ENCODE measurements around the gene CSNK2A3. TPM values are rescaled to one million over a fixed set of nuclear protein-coding genes. Genes with fewer than 3 reads are reported as not detected.

The CSNK2A3 gene
- total RNA-seq, 2 donors from 2014 or later, result 0.26 TPM; not detected in 1

GRCh38 chr11:11387622-11388305, 34.7 kb upstream of the CSNK2A3 start:
- Mint-ChIP-seq H3K27ac (no peak overlapping the region), H3K4me3 (no peak overlapping the region), H3K27me3 (peaks cover 26% of the 10 kb centered on the region), H3K36me3 (ENCODE audit: low read depth) (no peaks in the 10 kb centered on the region), H3K4me1 (no peaks in the 10 kb centered on the region)
- no peaks in the 10 kb centered on the region for H3K9me3 ChIP-seq (ENCODE audit: control insufficient read depth, low read length, poor library complexity, severe bottlenecking)
- ATAC-seq (no peak), DNase-seq (no peak)

GRCh38 chr11:11387207-11387606, 34.2 kb upstream of the CSNK2A3 start:
- H3K36me3 Mint-ChIP-seq (ENCODE audit: low read depth), result no peaks in the 10 kb centered on the region
- DNase-seq (no peak), ATAC-seq (no peak)
- H3K4me1 Mint-ChIP-seq, result no peaks in the 10 kb centered on the region
- no peak overlapping the region for H3K4me3 Mint-ChIP-seq
- no peaks in the 10 kb centered on the region for H3K9me3 ChIP-seq (ENCODE audit: control insufficient read depth, low read length, poor library complexity, severe bottlenecking)
- H3K27me3 Mint-ChIP-seq, result peaks cover 26% of the 10 kb centered on the region
- H3K27ac Mint-ChIP-seq, result no peak overlapping the region

- ATAC-seq (no peak), DNase-seq (no peak)
- no peak overlapping the region for H3K27ac Mint-ChIP-seq
- no peaks in the 10 kb centered on the region for H3K36me3 Mint-ChIP-seq (ENCODE audit: low read depth)
- H3K4me3 Mint-ChIP-seq, result no peak overlapping the region
- H3K4me1 Mint-ChIP-seq, result no peaks in the 10 kb centered on the region
- H3K9me3 ChIP-seq (ENCODE audit: control insufficient read depth, low read length, poor library complexity, severe bottlenecking), result no peaks in the 10 kb centered on the region
- H3K27me3 Mint-ChIP-seq, result peaks cover 26% of the 10 kb centered on the region
Observed at GRCh38 chr11:11384829-11385228, 31.8 kb upstream of the CSNK2A3 start.

GRCh38 chr11:11383995-11384394, 30.9 kb upstream of the CSNK2A3 start:
- no peak overlapping the region for H3K4me3 Mint-ChIP-seq
- H3K9me3 ChIP-seq (ENCODE audit: control insufficient read depth, low read length, poor library complexity, severe bottlenecking), result no peaks in the 10 kb centered on the region
- peaks cover 21% of the 10 kb centered on the region for H3K27me3 Mint-ChIP-seq
- no peak overlapping the region for H3K27ac Mint-ChIP-seq
- no peaks in the 10 kb centered on the region for H3K4me1 Mint-ChIP-seq
- ATAC-seq (no peak), DNase-seq (no peak)
- H3K36me3 Mint-ChIP-seq (ENCODE audit: low read depth), result no peaks in the 10 kb centered on the region

- ATAC-seq (no peak), DNase-seq (no peak)
- H3K9me3 ChIP-seq (ENCODE audit: control insufficient read depth, low read length, poor library complexity, severe bottlenecking), result no peaks in the 10 kb centered on the region
- Mint-ChIP-seq H3K4me3 (no peak overlapping the region), H3K27ac (no peak overlapping the region), H3K36me3 (ENCODE audit: low read depth) (no peaks in the 10 kb centered on the region), H3K27me3 (peaks cover 22% of the 10 kb centered on the region), H3K4me1 (no peaks in the 10 kb centered on the region)
Observed at GRCh38 chr11:11382858-11383532, 29.9 kb upstream of the CSNK2A3 start.

GRCh38 chr11:11381471-11382105, 28.5 kb upstream of the CSNK2A3 start:
- H3K9me3 ChIP-seq (ENCODE audit: control insufficient read depth, low read length, poor library complexity, severe bottlenecking), result no peaks in the 10 kb centered on the region
- H3K4me1 Mint-ChIP-seq, result no peaks in the 10 kb centered on the region

GRCh38 chr11:11380883-11381282, 27.8 kb upstream of the CSNK2A3 start:
- ATAC-seq (no peak), DNase-seq (no peak)
- H3K4me1 Mint-ChIP-seq, result no peaks in the 10 kb centered on the region
- H3K27ac Mint-ChIP-seq, result no peak overlapping the region
- no peak overlapping the region for H3K4me3 Mint-ChIP-seq
- H3K36me3 Mint-ChIP-seq (ENCODE audit: low read depth), result no peaks in the 10 kb centered on the region
- H3K27me3 Mint-ChIP-seq, result peaks cover 15% of the 10 kb centered on the region
- no peaks in the 10 kb centered on the region for H3K9me3 ChIP-seq (ENCODE audit: control insufficient read depth, low read length, poor library complexity, severe bottlenecking)

More at GRCh38 chr11:11381471-11382105, 28.5 kb upstream of the CSNK2A3 start:
- DNase-seq, result no peak
- Mint-ChIP-seq H3K36me3 (ENCODE audit: low read depth) (no peaks in the 10 kb centered on the region), H3K27ac (no peak overlapping the region), H3K4me3 (no peak overlapping the region), H3K27me3 (peaks cover 15% of the 10 kb centered on the region)
- no peak for ATAC-seq

GRCh38 chr11:11380340-11380739, 27.3 kb upstream of the CSNK2A3 start:
- Mint-ChIP-seq H3K27ac (no peak overlapping the region), H3K36me3 (ENCODE audit: low read depth) (no peaks in the 10 kb centered on the region), H3K4me3 (no peak overlapping the region), H3K4me1 (no peaks in the 10 kb centered on the region), H3K27me3 (peaks cover 15% of the 10 kb centered on the region)
- DNase-seq (no peak), ATAC-seq (no peak)
- H3K9me3 ChIP-seq (ENCODE audit: control insufficient read depth, low read length, poor library complexity, severe bottlenecking), result no peaks in the 10 kb centered on the region

GRCh38 chr11:11379661-11380060, 26.6 kb upstream of the CSNK2A3 start:
- H3K4me1 Mint-ChIP-seq, result no peaks in the 10 kb centered on the region
- H3K4me3 Mint-ChIP-seq, result no peak overlapping the region
- peaks cover 15% of the 10 kb centered on the region for H3K27me3 Mint-ChIP-seq
- no peak for DNase-seq
- H3K36me3 Mint-ChIP-seq (ENCODE audit: low read depth), result no peaks in the 10 kb centered on the region
- H3K9me3 ChIP-seq (ENCODE audit: control insufficient read depth, low read length, poor library complexity, severe bottlenecking), result no peaks in the 10 kb centered on the region
- ATAC-seq, result no peak
- no peak overlapping the region for H3K27ac Mint-ChIP-seq

GRCh38 chr11:11378184-11378940, 25.3 kb upstream of the CSNK2A3 start:
- Mint-ChIP-seq H3K36me3 (ENCODE audit: low read depth) (no peaks in the 10 kb centered on the region), H3K27me3 (peaks cover 26% of the 10 kb centered on the region), H3K4me3 (no peak overlapping the region), H3K4me1 (no peaks in the 10 kb centered on the region), H3K27ac (no peak overlapping the region)
- H3K9me3 ChIP-seq (ENCODE audit: control insufficient read depth, low read length, poor library complexity, severe bottlenecking), result no peaks in the 10 kb centered on the region
- ATAC-seq (no peak), DNase-seq (no peak)

GRCh38 chr11:11374358-11375148, 21.5 kb upstream of the CSNK2A3 start:
- DNase-seq (no peak), ATAC-seq (no peak)
- H3K27me3 Mint-ChIP-seq, result peaks cover 40% of the 10 kb centered on the region
- no peaks in the 10 kb centered on the region for H3K36me3 Mint-ChIP-seq (ENCODE audit: low read depth)
- no peak overlapping the region for H3K27ac Mint-ChIP-seq
- no peaks in the 10 kb centered on the region for H3K9me3 ChIP-seq (ENCODE audit: control insufficient read depth, low read length, poor library complexity, severe bottlenecking)
- H3K4me1 Mint-ChIP-seq, result no peaks in the 10 kb centered on the region
- H3K4me3 Mint-ChIP-seq, result no peak overlapping the region

- no peak for DNase-seq
- H3K9me3 ChIP-seq (ENCODE audit: control insufficient read depth, low read length, poor library complexity, severe bottlenecking), result no peaks in the 10 kb centered on the region
- Mint-ChIP-seq H3K4me1 (no peaks in the 10 kb centered on the region), H3K27me3 (peaks cover 38% of the 10 kb centered on the region), H3K36me3 (ENCODE audit: low read depth) (no peaks in the 10 kb centered on the region), H3K27ac (no peak overlapping the region), H3K4me3 (no peak overlapping the region)
- ATAC-seq, result no peak
Observed at GRCh38 chr11:11373934-11374333, 20.9 kb upstream of the CSNK2A3 start.
